H1 (cell line): ENCODE measurements around the gene P3H3. TPM values are rescaled to one million over a fixed set of nuclear protein-coding genes. Genes with fewer than 3 reads are reported as not detected.

Source experiments
- CTCF ChIA-PET: fragments of 300-600 bp; sonication (Branson Sonifier 250); formaldehyde crosslinking; loops from one replicate; lab custom pipeline; 2021; ENCODE audit not compliant: partially characterized antibody; lab: Charles Lee
- POLR2A ChIA-PET: fragments of 300-600 bp; sonication (Branson Sonifier 250); formaldehyde crosslinking; loops from one replicate; lab custom pipeline; 2021; ENCODE audit warnings: inconsistent platforms; ENCODE audit not compliant: partially characterized antibody; lab: Charles Lee
- DNase-seq, 2 experiments: peaks; one replicate each; pipeline versions ENCODE4 v3.0.0 to v3.0.0-alpha.2; 2010 to 2022; ENCODE audit warnings: low spot score in 2 of 2, low read depth in 1 of 2, mixed read lengths in 1 of 2
- FAIRE-seq: peaks from 2 replicates; lab custom pipeline; 2011; peaks lifted over from hg19 to GRCh38; lab: Jason Lieb, UNC
- H2AFZ ChIP-seq: 2 replicates; pipeline ENCODE4 v1.8.1; 2012; ENCODE audit warnings: low read length, inconsistent platforms
- H2AK5ac ChIP-seq: 2 replicates; pipeline ENCODE4 v1.6.1; 2013; ENCODE audit warnings: low read depth, low read length
- H2BK120ac ChIP-seq: replicated peaks from 2 replicates; pipeline ENCODE3; 2013; ENCODE audit warnings: low read depth, low read length, inconsistent platforms
- H2BK12ac ChIP-seq: 2 replicates; pipeline ENCODE4 v1.6.1; 2013; ENCODE audit warnings: low read depth, low read length
- H2BK15ac ChIP-seq: 2 replicates; pipeline ENCODE4 v1.6.1; 2013; ENCODE audit warnings: low read length
- H2BK20ac ChIP-seq: 2 replicates; pipeline ENCODE4 v1.6.1; 2013; ENCODE audit warnings: low read length
- H2BK5ac ChIP-seq: 2 replicates; pipeline ENCODE4 v1.6.1; 2013; ENCODE audit warnings: low read depth, low read length
- H3K14ac ChIP-seq: 2 replicates; pipeline ENCODE4 v1.6.1; 2013; ENCODE audit warnings: inconsistent platforms; ENCODE audit not compliant: insufficient read length
- H3K18ac ChIP-seq: 2 replicates; pipeline ENCODE4 v1.6.1; 2013; ENCODE audit warnings: low read length; ENCODE audit errors: extremely low read depth
- H3K23ac ChIP-seq: 2 replicates; pipeline ENCODE4 v1.6.1; 2013; ENCODE audit warnings: inconsistent platforms; ENCODE audit not compliant: insufficient read length
- H3K23me2 ChIP-seq: 2 replicates; pipeline ENCODE4 v1.6.1; 2013; ENCODE audit warnings: low read depth, low read length
- H3K27ac ChIP-seq: 2 replicates; pipeline ENCODE4 v1.6.1; 2011; ENCODE audit warnings: low read depth, low read length, inconsistent platforms
- H3K27me3 ChIP-seq, 4 experiments: replicated peaks in 1 of 4; 1 replicate in 1 of 4; 2 replicates in 3 of 4; pipeline versions ENCODE4 v1.6.1 to v1.8.1; 2011 to 2013; ENCODE audit warnings: low read length in 3 of 4, mild to moderate bottlenecking in 3 of 4, inconsistent platforms in 2 of 4, mixed read lengths in 2 of 4, moderate library complexity in 1 of 4; ENCODE audit not compliant: control insufficient read depth in 3 of 4, insufficient read depth in 3 of 4; ENCODE audit errors: extremely low read depth in 1 of 4
- H3K36me3 ChIP-seq, 4 experiments: 2 replicates each; pipeline versions ENCODE4 v1.6.1 to v1.8.1; 2011 to 2013; ENCODE audit warnings: mild to moderate bottlenecking in 4 of 4, low read length in 3 of 4, moderate library complexity in 2 of 4, control low read depth in 1 of 4, inconsistent platforms in 1 of 4; ENCODE audit not compliant: insufficient read depth in 4 of 4, control insufficient read depth in 2 of 4
- H3K4ac ChIP-seq: replicated peaks from 2 replicates; pipeline ENCODE3; 2013; ENCODE audit warnings: low read length, low read depth, mixed read lengths, inconsistent platforms; ENCODE audit not compliant: insufficient read length
- H3K4me1 ChIP-seq, 4 experiments: replicated peaks in 1 of 4; 1 replicate in 1 of 4; 2 replicates in 3 of 4; pipeline versions ENCODE4 v1.6.1 to v1.8.1; 2011 to 2013; ENCODE audit warnings: low read length in 3 of 4, inconsistent platforms in 2 of 4, mixed read lengths in 1 of 4; ENCODE audit not compliant: insufficient read depth in 4 of 4, control insufficient read depth in 3 of 4
- H3K4me2 ChIP-seq, 2 experiments: 2 replicates each; pipeline versions ENCODE4 v1.6.1 to v1.8.1; 2011 to 2013; ENCODE audit warnings: low read depth in 2 of 2, low read length in 2 of 2, control low read depth in 1 of 2, inconsistent platforms in 1 of 2, mild to moderate bottlenecking in 1 of 2; ENCODE audit not compliant: insufficient read depth in 1 of 2
- H3K4me3 ChIP-seq, 4 experiments: fragments of 200-600, 300-600 bp in 1 of 4; sonication (generic), shearing (Covaris generic), sonication (Bioruptor Twin) in 1 of 4; 2 replicates each; pipeline versions ENCODE4 v1.5.1 to v1.8.1; 2011 to 2016; ENCODE audit warnings: low read length in 4 of 4, low read depth in 3 of 4, control low read depth in 2 of 4, inconsistent platforms in 2 of 4, mild to moderate bottlenecking in 2 of 4, mixed read lengths in 1 of 4, moderate library complexity in 1 of 4; ENCODE audit not compliant: insufficient read depth in 2 of 4; ENCODE audit errors: extremely low read depth in 1 of 4
- H3K56ac ChIP-seq: replicated peaks from 2 replicates; pipeline ENCODE3; 2013; ENCODE audit warnings: low read depth, mild to moderate bottlenecking, mixed read lengths, low read length, inconsistent platforms; ENCODE audit not compliant: insufficient read length
- H3K79me1 ChIP-seq: 2 replicates; pipeline ENCODE4 v1.6.1; 2013; ENCODE audit warnings: low read depth, low read length, control low read depth
- H3K79me2 ChIP-seq, 2 experiments: 2 replicates each; pipeline versions ENCODE4 v1.6.1 to v1.8.1; 2012 to 2013; ENCODE audit warnings: low read length in 2 of 2, mild to moderate bottlenecking in 2 of 2, inconsistent platforms in 1 of 2; ENCODE audit not compliant: insufficient read depth in 2 of 2, control insufficient read depth in 1 of 2
- H3K9ac ChIP-seq, 4 experiments: replicated peaks in 1 of 4; 1 replicate in 1 of 4; 2 replicates in 3 of 4; pipeline versions ENCODE4 v1.6.1 to v1.8.1; 2011 to 2013; ENCODE audit warnings: low read depth in 3 of 4, low read length in 3 of 4, control low read depth in 2 of 4, mild to moderate bottlenecking in 2 of 4, moderate library complexity in 2 of 4, inconsistent platforms in 1 of 4; ENCODE audit errors: extremely low read depth in 1 of 4
- H3K9me3 ChIP-seq, 2 experiments: 2 replicates each; pipeline versions ENCODE4 v1.6.1 to v1.8.1; 2012 to 2013; ENCODE audit warnings: mild to moderate bottlenecking in 2 of 2, moderate library complexity in 2 of 2, control low read depth in 1 of 2, inconsistent platforms in 1 of 2, low read depth in 1 of 2, low read length in 1 of 2, mixed read lengths in 1 of 2; ENCODE audit not compliant: insufficient read depth in 2 of 2
- H4K20me1 ChIP-seq, 2 experiments: replicated peaks in 1 of 2; 2 replicates each; pipeline versions ENCODE3 to v1.8.1; 2011 to 2013; ENCODE audit warnings: inconsistent platforms in 2 of 2, low read length in 2 of 2, mild to moderate bottlenecking in 1 of 2; ENCODE audit not compliant: insufficient read depth in 2 of 2, control insufficient read depth in 1 of 2
- H4K5ac ChIP-seq: 2 replicates; pipeline ENCODE4 v1.6.1; 2013; ENCODE audit warnings: low read length, low read depth, mixed read lengths, inconsistent platforms; ENCODE audit not compliant: insufficient read length
- H4K8ac ChIP-seq: 2 replicates; pipeline ENCODE4 v1.8.0; 2013; ENCODE audit warnings: mild to moderate bottlenecking, moderate library complexity, low read length, inconsistent platforms; ENCODE audit not compliant: insufficient read depth; ENCODE audit errors: extremely low read depth
- H4K91ac ChIP-seq: replicated peaks from 2 replicates; pipeline ENCODE3; 2013; ENCODE audit warnings: low read length, mixed read lengths, inconsistent platforms; ENCODE audit not compliant: insufficient read length
- MAX ChIP-seq: IDR thresholded peaks from 2 replicates; pipeline ENCODE4 v1.6.1; 2012; ENCODE audit warnings: inconsistent platforms
- SUZ12 ChIP-seq: fragments of 200-600 bp; sonication (generic); IDR thresholded peaks from 2 replicates; pipeline ENCODE4 v1.6.1; 2012; ENCODE audit warnings: mild to moderate bottlenecking, inconsistent platforms, low read length, moderate library complexity, mixed read lengths
- TAF7 ChIP-seq: optimal IDR thresholded peaks from 2 replicates; pipeline ENCODE3; 2011; ENCODE audit warnings: low read depth, mild to moderate bottlenecking, inconsistent platforms, low read length, moderate library complexity, borderline replicate concordance
- USF2 ChIP-seq: IDR thresholded peaks from 2 replicates; pipeline ENCODE4 v1.6.1; 2011; ENCODE audit warnings: low read length, improper control_type of control experiment
- WGBS, 2 experiments: shearing (Covaris generic) in 1 of 2; methylation state at CpG; one replicate each; pipeline versions ENCODE4 v1.1.6 to v1.1.7; 2013 to 2015; ENCODE audit warnings: low lambda C conversion rate in 2 of 2, mixed read lengths in 2 of 2, inconsistent platforms in 1 of 2, low coverage in 1 of 2, missing lambda C conversion rate in 1 of 2; ENCODE audit not compliant: insufficient replicate concordance in 2 of 2, insufficient coverage in 1 of 2, insufficient read length in 1 of 2; ENCODE audit errors: extremely low coverage in 1 of 2, missing lambda C conversion rate in 1 of 2; 5-methylcytosine and 5-hydroxymethylcytosine counted together
- polyA plus RNA-seq, 7 experiments: library from polyadenylated mRNA; depleted of rRNA in 3 of 7; stranded (reverse) in 5 of 7; unstranded in 2 of 7; fragments of >200 nt in 5 of 7; fragments of 200-250 nt in 2 of 7; gene quantifications; 1 replicate in 5 of 7; 2 replicates in 1 of 7; 4 replicates in 1 of 7; pipeline versions ENCODE4 v1.2.1 to v1.2.3, GENCODE V29; 2011 to 2013; ENCODE audit warnings: missing spikeins in 2 of 7, mixed read lengths in 2 of 7
- total RNA-seq: library from RNA; stranded (reverse); fragmentation: NEBNext Ultra II Directional; extraction: Animal tissue kit (Norgen Biotek cat#: 25700); gene quantifications from 2 replicates; pipeline ENCODE4 v1.2.1, GENCODE V29; 2021

The P3H3 gene
- total and polyA plus RNA-seq, 2 of the 8 experiments (the other 6 are each of a cell fraction or from before 2014, with no cell fraction given): 22.9 to 43.5 TPM

GRCh38 chr12:6807170-6807569 is 21.0 kb upstream of the P3H3 start:
- Histone ChIP-seq H3K79me1 (no peaks in the 10 kb centered on the region), H4K5ac (no peak overlapping the region), H3K56ac (no peak overlapping the region), H3K14ac (no peak overlapping the region), H3K9ac (no peak overlapping the region), H2BK20ac (no peak overlapping the region), H3K79me2 (no peaks in the 10 kb centered on the region), H3K4me3 (no peak overlapping the region), H2BK5ac (no peak overlapping the region), H3K4me1 (peaks cover 0 to 4% (median 2%) of the 10 kb centered on the region in 4 experiments; a peak in 4 of 7 replicates), H3K36me3 (no peaks in the 10 kb centered on the region), H3K27me3 (no peaks in the 10 kb centered on the region), H2BK15ac (no peak overlapping the region), H2AFZ (no peak overlapping the region), H4K20me1 (no peaks in the 10 kb centered on the region), H3K23ac (no peak overlapping the region), H3K4me2 (no peak overlapping the region), H3K23me2 (no peaks in the 10 kb centered on the region), H2BK12ac (no peak overlapping the region), H3K27ac (no peak overlapping the region), H3K9me3 (0 out of 4 replicates have a peak, but pooled peaks cover 0 to 2% of the 10 kb centered on the region in 2 experiments), H3K4ac (no peak overlapping the region), H4K91ac (no peak overlapping the region), H3K18ac (no peak overlapping the region), H2BK120ac (no peak overlapping the region), H4K8ac (no peak overlapping the region), H2AK5ac (no peak overlapping the region)
- ChIA-PET CTCF (interaction anchor here (2.9 kb wide), 1 partner anchor 29 kb away, joined by 9 read pairs; no protein-coding TSS in a partner anchor), POLR2A (interaction anchor here (0.6 kb wide), 1 partner anchor 18 kb away, joined by 3 read pairs; no protein-coding TSS in a partner anchor)
- TF ChIP-seq TAF7 (no peak), SUZ12 (no peak), USF2 (no peak), MAX (no peak)
- FAIRE-seq: no peak
- DNase-seq: no peak
- WGBS, 2 experiments: 84% methylated on average over 1 of the region's 1 CpG; no CpG with 5 or more reads in 1 of the 2 experiments
